NB4 (cell line): ENCODE data around the gene CLRN3.

Source experiments
- DNase-seq: peaks from one replicate; pipeline ENCODE4 v3.0.0; 2010; ENCODE audit warnings: low read depth
- H3K4me3 ChIP-seq: one replicate; pipeline ENCODE4 v1.5.1; 2011; ENCODE audit warnings: mild to moderate bottlenecking, low read depth, low read length, moderate library complexity
- MYC ChIP-seq: IDR thresholded peaks from 2 replicates; pipeline ENCODE4 v1.6.1; 2011; ENCODE audit warnings: low read depth, low read length
- POLR2A ChIP-seq: IDR thresholded peaks from 2 replicates; pipeline ENCODE4 v1.6.1; 2011; ENCODE audit warnings: mild to moderate bottlenecking; ENCODE audit not compliant: insufficient read length; ENCODE audit errors: extremely low read depth
- TF ChIP-seq, protein P1 (sequence below): IDR thresholded peaks from 2 replicates; pipeline ENCODE4 v1.6.1; 2011; ENCODE audit warnings: low read depth, low read length
- TF ChIP-seq, protein P2 (sequence below): IDR thresholded peaks from one replicate; pipeline ENCODE4 v1.5.1; 2012; ENCODE audit warnings: low read depth, low read length

Gene CLRN3

DNA sequence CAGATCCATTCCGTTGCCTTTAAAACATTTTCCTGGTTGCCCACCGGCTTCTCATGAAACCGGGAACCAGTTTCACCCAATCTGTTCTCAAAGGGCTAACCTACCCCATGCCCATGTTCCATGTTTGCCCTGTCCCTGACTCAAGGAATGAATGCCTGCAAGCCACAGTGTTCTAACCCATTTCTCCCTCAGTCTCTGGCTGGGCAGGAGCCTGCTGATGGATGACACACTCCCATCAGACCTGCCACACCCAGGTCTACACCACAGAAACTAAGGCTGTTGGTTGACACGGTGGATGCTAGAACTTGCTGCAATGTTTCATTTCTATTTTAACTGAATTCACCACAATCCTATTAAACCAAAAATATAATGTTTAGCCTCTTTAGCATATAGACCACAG lies 15.6 kb downstream of the CLRN3 start:
- TF ChIP-seq, protein P1, sequence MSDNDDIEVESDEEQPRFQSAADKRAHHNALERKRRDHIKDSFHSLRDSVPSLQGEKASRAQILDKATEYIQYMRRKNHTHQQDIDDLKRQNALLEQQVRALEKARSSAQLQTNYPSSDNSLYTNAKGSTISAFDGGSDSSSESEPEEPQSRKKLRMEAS = no peak
- TF ChIP-seq POLR2A (no peak), MYC (no peak)
- TF ChIP-seq, protein P2, sequence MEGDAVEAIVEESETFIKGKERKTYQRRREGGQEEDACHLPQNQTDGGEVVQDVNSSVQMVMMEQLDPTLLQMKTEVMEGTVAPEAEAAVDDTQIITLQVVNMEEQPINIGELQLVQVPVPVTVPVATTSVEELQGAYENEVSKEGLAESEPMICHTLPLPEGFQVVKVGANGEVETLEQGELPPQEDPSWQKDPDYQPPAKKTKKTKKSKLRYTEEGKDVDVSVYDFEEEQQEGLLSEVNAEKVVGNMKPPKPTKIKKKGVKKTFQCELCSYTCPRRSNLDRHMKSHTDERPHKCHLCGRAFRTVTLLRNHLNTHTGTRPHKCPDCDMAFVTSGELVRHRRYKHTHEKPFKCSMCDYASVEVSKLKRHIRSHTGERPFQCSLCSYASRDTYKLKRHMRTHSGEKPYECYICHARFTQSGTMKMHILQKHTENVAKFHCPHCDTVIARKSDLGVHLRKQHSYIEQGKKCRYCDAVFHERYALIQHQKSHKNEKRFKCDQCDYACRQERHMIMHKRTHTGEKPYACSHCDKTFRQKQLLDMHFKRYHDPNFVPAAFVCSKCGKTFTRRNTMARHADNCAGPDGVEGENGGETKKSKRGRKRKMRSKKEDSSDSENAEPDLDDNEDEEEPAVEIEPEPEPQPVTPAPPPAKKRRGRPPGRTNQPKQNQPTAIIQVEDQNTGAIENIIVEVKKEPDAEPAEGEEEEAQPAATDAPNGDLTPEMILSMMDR = no peak
- no peak overlapping the region for H3K4me3 ChIP-seq
- no peak for DNase-seq

DNA sequence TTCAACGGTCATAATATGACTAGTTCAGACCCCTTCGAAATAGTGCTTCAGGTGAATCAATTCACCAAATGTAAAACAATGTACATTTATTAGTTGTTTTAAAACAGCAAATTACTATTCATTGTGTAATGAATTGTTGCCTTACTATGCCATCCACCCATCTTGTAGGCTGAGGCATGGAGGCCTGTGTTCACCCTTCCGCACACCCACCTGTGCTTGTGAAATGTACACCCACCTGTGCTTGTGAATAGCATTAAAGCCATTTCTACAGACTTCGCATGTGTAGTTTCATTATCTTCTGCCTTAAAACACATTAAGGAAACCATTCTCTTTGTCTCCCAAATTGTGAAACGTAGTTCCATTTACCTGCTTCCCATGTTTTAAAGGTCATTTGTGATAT lies 16.8 kb downstream of the CLRN3 start:
- TF ChIP-seq POLR2A (no peak), MYC (no peak)
- TF ChIP-seq, protein P1 = no peak
- TF ChIP-seq, protein P2 = no peak
- DNase-seq = no peak
- no peak overlapping the region for H3K4me3 ChIP-seq

GRCh38 chr10:127875449-127875765 lies 17.3 kb downstream of the CLRN3 start:
- no peak overlapping the region for H3K4me3 ChIP-seq
- TF ChIP-seq, protein P1 = no peak
- TF ChIP-seq MYC (no peak), POLR2A (no peak)
- TF ChIP-seq, protein P2 = no peak
- no peak for DNase-seq

- H3K4me3 ChIP-seq = no peak overlapping the region
- no peak for DNase-seq
- TF ChIP-seq, protein P2 = no peak
- TF ChIP-seq, protein P1 = no peak
- no peak for TF ChIP-seq POLR2A
- TF ChIP-seq MYC = no peak
These were observed 17.9 kb downstream of the CLRN3 start for GRCh38 chr10:127874671-127875448.

GRCh38 chr10:127873901-127874470 lies 18.8 kb downstream of the CLRN3 start:
- no peak for DNase-seq
- H3K4me3 ChIP-seq = no peak overlapping the region
- TF ChIP-seq, protein P1 = no peak
- TF ChIP-seq MYC (no peak), POLR2A (no peak)
- TF ChIP-seq, protein P2 = no peak
